Esophagus mucosa (tissue), 1 donor: Measurements from ENCODE around the gene JAKMIP3. TPM values are rescaled to one million over a fixed set of nuclear protein-coding genes. Genes with fewer than 3 reads are reported as not detected.
"Not testable (repeated sequence)": the region's sequence is repeated elsewhere in the genome, so short reads cannot be mapped to it uniquely, and the experiment has no call there.

Experiments used
- ATAC-seq: fragments of 200-7000 bp; cut with Tn5 transposase; one replicate; pipeline ENCODE4 v1.9.1; 2020
- total RNA-seq: library from RNA; stranded (reverse); gene quantifications from one replicate; pipeline ENCODE4 v1.2.4, GENCODE V29; 2023
- donor health status: DM: yes; HTN: yes; CAD: no.

Gene JAKMIP3
- total RNA-seq, 1 donor from 2014 or later, result 0.04 TPM

DNA sequence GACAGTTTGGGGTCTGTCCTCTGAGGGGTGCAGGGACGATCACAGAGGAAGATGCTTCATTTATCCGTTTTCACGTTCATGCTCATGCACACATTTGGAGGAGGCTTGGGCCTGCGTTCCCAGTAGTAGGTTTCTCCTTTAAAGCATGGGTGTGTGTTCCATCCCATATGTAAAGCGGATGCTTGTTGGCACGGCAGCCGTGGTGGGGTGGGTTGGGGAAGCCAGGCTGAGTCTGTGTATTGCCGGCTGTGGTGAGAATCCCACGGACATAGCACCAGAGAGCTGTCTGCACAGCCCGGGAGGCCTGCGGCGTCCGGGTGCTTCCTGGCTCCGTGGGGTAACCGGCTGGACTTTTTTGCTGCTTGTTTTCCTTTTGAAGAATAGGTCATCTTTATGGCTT, 440 bp downstream of the JAKMIP3 start:
- ATAC-seq, result no peak

DNA sequence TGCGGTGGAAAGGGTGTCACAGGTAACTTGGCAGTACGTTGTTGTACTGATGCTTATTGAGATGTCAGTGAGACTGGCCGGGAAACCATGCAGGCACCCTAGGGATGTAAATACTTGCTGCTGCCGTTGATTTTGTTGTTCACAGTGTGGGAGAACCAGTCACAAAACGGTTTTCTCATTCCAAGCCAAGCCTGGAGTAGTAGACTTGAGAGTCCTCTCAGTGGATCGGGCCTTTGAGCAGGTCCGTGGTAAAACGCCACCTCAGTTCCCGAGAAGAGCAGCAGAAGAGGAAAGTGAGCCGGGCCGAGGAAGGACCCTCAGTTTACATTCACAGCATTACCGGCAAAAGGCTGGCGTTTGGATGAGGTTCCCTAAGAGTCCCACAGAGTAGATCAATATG, 1.1 kb downstream of the JAKMIP3 start:
- no peak for ATAC-seq

DNA sequence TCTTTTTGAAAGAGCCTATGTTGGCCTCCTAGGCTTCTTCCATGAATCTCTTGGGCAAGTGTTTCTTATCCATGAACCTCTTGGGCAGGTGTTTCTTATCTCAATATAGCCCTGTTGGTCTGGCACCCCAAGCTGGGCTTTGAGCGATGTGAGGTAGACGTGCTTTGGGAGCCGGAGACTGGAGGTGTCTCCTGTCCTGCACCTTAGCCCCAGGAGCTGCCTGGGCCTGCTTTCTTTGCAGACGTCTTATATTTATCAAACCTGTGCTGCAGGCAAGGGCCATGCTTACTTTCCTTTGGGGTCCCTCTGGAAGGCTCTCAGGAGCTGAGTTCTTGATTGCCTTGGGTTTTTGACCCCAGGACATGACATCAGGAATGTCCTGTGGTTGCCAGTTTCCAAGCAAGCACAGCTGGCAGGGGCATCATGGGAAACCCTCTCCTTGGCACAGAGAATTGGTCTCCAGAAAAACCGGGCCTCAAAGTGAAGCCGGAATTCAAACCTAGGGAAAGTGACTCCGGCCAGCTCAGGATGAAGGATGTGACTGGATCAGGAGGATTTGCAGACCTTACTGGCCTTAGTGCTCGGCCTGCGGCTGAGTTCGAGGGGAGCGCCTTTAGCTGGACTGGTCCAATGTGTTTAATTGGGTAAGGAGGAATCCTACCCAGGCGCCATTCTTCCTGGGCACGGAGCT, 2.8 kb downstream of the JAKMIP3 start:
- ATAC-seq, result no peak

- no peak for ATAC-seq
Observed at GRCh38 chr10:132069122-132069848, 3.5 kb downstream of the JAKMIP3 start.

DNA sequence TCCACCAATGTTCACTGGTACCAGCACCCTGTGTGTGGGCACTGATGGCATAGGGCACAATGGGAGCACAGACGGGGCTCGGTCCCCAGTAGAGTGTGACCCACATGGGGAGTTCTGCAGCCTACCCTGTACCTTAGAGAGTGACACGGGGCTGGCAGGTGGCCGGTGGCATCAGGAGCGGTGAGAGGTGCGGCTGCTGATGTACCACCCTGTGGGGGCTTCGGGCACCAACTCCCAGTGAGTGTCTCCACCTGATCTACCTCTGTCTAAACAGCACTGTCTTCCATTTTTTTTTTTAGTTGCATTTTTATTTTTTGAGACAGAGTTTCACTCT, 4.1 kb downstream of the JAKMIP3 start:
- no peak for ATAC-seq

GRCh38 chr10:132070724-132071123, 5.0 kb downstream of the JAKMIP3 start:
- ATAC-seq, result no peak

GRCh38 chr10:132071667-132072066, 5.9 kb downstream of the JAKMIP3 start:
- ATAC-seq, result no peak

- no peak for ATAC-seq
Observed at GRCh38 chr10:132075909-132076577, 10.3 kb downstream of the JAKMIP3 start.

DNA sequence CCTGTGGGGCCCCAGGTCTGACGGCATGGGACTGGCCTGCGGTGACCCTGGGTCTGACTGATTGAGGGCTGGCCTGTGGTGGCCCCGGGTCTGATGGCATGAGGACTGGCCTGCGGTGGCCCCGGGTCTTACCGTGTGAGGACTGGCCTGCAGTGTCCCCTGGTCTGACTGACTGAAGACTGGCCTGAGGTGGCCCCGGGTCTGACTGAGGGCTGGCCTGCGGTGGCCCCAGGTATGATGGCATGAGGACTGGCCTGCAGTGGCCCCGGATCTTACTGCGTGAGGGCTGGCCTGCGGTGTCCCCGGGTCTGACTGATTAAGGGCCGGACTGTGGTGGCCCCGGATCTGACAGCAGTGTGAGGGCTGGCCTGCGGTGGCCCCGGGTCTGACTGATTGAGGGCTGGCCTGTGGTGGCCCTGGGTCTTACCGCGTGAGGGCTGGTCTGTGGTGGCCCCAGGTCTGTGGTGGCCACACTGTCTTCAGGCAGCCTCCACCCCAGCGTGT, 10.9 kb downstream of the JAKMIP3 start:
- ATAC-seq, result no peak

- ATAC-seq, result no peak
Observed at GRCh38 chr10:132077091-132077490, 11.3 kb downstream of the JAKMIP3 start.

DNA sequence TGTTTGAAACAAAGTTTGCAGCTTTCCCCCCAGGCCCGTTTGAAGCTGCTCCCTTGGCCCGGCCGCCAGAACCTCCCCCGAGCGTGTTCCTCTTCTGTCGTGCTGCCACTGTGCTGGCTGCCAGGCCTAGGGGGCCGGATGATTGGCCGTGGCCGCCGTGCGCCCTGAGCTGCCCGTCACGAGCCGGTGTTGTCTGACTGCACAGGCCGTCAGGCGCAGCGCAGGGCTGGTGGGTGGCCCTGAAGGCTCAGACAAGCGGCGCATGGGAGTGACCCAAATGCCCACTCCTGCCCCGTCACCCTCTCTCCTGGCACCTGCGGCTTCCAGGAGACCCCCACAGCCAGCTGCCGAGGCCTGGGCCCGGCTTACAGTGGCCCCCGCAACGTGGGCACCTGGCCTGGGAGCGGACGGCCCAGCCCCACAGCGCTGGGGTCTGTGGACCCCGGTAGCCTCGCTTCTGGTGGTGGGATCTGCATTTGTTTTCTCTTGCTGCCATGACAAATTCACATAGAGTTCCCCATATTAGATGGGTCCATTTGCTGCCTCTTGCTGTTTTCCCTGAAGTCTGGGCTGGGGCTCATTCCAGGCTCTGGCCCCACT, 13.1 kb downstream of the JAKMIP3 start:
- ATAC-seq, result no peak

DNA sequence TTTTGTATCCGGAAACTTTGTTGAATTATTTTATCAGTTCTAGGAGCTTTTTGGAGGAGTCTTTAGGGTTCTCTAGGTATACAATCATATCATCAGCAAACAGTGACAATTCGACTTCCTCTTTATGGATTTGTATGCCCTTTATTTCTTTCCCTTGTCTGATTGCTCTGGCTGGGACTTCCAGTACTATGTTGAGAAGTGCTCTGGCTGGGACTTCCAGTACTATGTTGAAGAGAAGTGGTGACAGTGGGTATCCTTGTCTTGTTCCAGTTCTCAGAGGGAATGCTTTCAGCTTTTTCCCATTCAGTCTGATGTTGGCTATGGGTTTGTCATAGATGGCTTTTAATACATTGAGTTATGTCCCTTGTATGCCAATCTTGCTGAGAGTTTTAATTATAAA, 18.6 kb downstream of the JAKMIP3 start:
- ATAC-seq, result not testable (repeated sequence)

GRCh38 chr10:132093236-132093635, 27.5 kb downstream of the JAKMIP3 start:
- not testable (repeated sequence) for ATAC-seq

DNA sequence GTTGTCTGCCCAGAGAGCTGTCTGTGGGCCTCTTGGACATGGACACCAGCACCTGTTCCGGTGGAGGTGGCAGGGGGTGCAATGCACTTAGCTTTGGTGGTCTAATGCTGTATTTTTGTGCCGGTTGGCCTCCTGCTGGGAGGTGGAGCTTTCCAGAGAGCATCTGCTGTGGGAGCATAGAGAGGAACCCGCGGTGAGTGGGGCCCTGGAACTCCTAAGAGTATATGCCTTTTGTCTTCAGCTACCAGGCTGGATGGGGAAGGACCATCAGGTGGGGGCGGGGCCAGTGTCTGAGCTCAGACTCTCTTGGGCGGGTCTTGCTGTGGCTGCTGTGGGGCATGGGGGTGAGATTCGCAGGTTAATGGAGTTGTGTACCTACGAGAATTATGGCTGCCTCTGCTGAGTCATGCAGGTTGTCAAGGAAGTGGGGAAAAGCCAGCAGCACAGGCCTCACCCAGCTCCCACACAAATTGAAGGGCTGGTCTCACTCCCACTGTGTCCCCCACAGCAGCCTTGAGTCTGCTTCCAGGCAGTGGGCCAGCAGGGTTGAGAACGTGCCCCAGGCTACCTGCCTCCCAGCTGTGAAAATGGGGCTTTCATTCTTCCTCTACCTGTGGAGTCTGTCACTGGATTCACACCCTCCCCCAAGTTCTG, 29.0 kb downstream of the JAKMIP3 start:
- no peak for ATAC-seq

DNA sequence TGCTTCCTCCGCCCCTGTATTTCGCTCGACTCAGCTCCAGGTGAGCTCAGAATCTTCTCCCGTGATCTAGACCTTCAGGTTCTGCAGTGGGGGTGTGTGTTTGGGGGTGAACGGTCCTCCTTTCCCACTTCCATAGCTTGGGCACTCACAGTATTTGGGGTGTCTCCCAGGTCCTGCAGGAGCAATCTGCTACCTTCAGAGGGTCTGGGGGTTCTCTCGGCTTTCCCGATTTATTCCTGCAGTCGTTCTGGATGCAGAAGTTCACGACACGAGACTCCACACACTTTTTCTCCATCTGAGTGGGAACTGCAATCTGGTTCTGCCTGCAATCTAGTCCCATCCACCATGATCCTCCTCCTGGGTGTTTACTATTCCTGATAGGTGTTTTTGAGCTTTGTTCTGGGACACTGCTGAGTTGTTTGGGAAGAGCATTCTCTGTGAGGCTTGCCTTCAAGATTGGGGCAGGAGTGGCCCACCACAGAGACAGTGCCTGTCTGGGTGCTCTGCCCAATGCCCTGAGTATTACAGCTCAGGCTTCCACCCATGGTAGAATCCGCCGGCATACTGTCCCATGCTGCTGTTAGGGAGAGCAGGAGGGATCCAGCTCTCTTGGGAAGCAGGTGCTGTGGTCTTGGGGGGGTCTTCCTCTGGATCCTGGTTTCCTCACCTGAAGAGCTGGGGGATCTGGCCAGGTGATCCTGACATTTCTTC, 29.8 kb downstream of the JAKMIP3 start:
- ATAC-seq, result no peak

DNA sequence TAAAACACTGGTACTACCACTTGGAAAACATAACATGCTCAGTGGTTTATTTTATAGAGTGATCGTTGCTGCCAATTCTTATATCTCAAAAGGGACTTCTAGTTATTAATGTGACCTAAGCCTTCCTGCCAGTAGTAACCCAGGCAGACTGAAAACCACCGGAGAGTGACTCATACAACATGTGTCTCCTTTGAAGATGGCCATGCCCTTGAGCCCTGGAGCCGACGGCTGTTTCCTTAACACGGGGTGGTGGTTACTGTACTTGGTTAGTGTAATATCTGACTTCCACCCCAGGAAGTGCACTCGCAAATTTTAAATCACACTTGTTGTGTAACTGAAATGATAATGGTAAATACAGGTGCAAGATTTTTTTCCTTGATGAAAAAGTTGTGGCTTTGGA, 30.5 kb downstream of the JAKMIP3 start:
- peak; percentile 93 for ATAC-seq

DNA sequence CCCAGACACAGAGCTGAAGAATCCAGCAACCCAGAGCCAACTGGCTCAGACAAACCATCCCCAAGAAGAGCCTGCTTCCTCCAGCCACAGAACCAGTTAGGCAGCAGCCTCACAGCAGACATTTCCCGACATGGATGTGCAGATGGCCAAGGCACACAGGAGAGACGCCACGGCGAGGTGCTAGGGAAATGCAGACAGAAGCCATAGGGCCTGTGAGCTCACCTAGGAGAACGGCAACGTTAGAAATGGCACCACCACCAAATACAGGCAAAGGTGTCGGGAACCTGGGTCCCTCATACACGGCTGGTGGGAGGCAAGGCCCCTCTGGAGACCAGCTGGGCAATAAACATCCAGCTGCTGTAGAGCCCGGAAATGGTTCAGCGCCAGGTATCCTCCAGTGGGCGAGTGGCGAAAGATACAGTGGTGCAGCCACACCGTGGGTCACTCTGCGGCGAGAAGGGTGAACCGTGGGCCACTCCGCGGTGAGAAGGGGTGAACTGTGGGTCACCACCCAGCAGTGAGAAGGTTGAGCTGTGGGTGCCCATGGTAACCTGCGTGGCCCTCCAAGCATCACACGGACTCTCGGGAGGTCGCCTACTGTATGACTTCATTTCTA, 31.2 kb downstream of the JAKMIP3 start:
- ATAC-seq, result no peak

DNA sequence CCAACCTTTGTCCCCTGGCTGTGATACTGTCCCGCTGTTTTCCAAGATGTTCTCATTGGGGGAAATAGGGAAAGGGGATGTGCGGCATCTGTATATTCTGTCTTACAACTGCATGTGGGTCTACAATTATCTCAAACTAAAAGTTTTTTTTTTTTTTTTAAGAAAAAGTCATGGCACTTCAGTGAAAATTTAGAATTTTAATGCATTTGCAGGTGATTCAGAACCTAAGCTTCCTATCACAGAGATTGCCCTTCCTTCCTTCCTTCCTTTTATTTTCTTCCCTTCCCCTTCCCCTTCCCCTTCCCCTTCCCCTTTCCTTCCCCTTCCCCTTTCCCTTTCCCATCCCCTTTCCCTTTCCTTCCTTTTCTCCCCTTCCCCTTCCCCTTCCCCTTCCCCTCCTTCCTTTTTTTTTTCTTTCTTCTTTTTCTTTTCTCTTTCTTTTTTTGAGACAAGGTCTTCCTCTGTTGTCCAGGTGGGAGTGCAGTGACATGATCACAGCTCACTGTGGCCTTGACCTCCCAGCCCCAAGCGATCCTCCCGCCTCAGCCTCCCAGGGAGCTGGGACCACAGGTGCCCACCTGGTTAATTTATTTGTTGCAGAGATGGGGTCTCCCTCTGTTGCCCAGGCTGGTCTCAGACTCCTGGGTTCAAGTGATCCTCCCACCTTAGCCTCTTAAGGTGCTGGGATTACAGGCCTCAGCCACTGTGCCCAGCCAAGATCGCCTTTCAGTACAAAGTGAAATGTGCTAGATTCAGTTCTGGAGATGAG, 32.0 kb downstream of the JAKMIP3 start:
- no peak for ATAC-seq

GRCh38 chr10:132098539-132099388, 33.0 kb downstream of the JAKMIP3 start:
- ATAC-seq, result no peak
